HEK293 (cell line): ENCODE data around the gene USP12.

Experiments used
- CTCF ChIA-PET: fragments of 350-600 bp; formaldehyde crosslinking; extraction: SDS; loops from one replicate; lab custom pipeline; 2021; ENCODE audit warnings: antibody characterized with exemption; lab: Yijun Ruan, JAX
- POLR2A ChIA-PET: fragments of 300-600 bp; formaldehyde crosslinking; extraction: SDS; loops from one replicate; lab custom pipeline; 2020; ENCODE audit warnings: antibody characterized with exemption, inconsistent platforms; lab: Yijun Ruan, JAX
- H3K27ac ChIP-seq: fragments of 200-500 bp; sonication (Bioruptor generic); 2 replicates; pipeline ENCODE4 v1.5.1; 2014; ENCODE audit warnings: low read depth, low read length, control low read depth, inconsistent platforms; ENCODE audit errors: extremely low read depth
- H3K36me3 ChIP-seq, 2 experiments: fragments of 200-500 bp in 1 of 2; sonication (Bioruptor generic) in 1 of 2; 1 replicate in 1 of 2; 2 replicates in 1 of 2; pipeline ENCODE4 v1.5.1; 2014 to 2017; ENCODE audit warnings: inconsistent platforms in 2 of 2, low read length in 2 of 2; ENCODE audit not compliant: control insufficient read depth in 2 of 2, insufficient read depth in 1 of 2
- H3K4me1 ChIP-seq: fragments of 200-500 bp; sonication (Bioruptor generic); 2 replicates; pipeline ENCODE4 v1.5.1; 2014; ENCODE audit warnings: mild to moderate bottlenecking, low read length, inconsistent platforms; ENCODE audit not compliant: control insufficient read depth, insufficient read depth
- H3K4me3 ChIP-seq: 2 replicates; pipeline ENCODE4 v1.5.1; 2011; ENCODE audit warnings: low read depth, mild to moderate bottlenecking, control low read depth, low read length, moderate library complexity
- H3K9me3 ChIP-seq: fragments of 200-500 bp; sonication (Bioruptor generic); 2 replicates; pipeline ENCODE4 v1.5.1; 2014; ENCODE audit warnings: low read depth, low read length, inconsistent platforms; ENCODE audit not compliant: control insufficient read depth, insufficient read depth
- BCL11B ChIP-seq: fragments of 450-650 bp; formaldehyde crosslinking; IDR thresholded peaks from 2 replicates; pipeline ENCODE4 v1.5.1; 2016; ENCODE audit warnings: low read depth, missing biosample characterization, missing genetic modification characterization
- EGR2 ChIP-seq: fragments of 450-650 bp; formaldehyde crosslinking; IDR thresholded peaks from 2 replicates; pipeline ENCODE4 v1.5.1; 2016; ENCODE audit warnings: low read depth, missing biosample characterization, missing genetic modification characterization
- KLF8 ChIP-seq: fragments of 450-650 bp; formaldehyde crosslinking; IDR thresholded peaks from 2 replicates; pipeline ENCODE4 v1.5.1; 2016; ENCODE audit warnings: missing biosample characterization, missing genetic modification characterization
- PRDM1 ChIP-seq: fragments of 450-650 bp; formaldehyde crosslinking; IDR thresholded peaks from 2 replicates; pipeline ENCODE4; 2016; ENCODE audit warnings: missing biosample characterization, missing genetic modification characterization
- SETDB1 ChIP-seq: IDR thresholded peaks from one replicate; pipeline ENCODE4 v1.6.1; 2017; ENCODE audit warnings: mild to moderate bottlenecking, low read length, moderate library complexity, mixed read lengths; ENCODE audit not compliant: insufficient read length
- YY1 ChIP-seq: fragments of 450-650 bp; formaldehyde crosslinking; IDR thresholded peaks from 2 replicates; pipeline ENCODE4 v1.5.1; 2018; ENCODE audit warnings: missing biosample characterization, missing genetic modification characterization
- ZBTB17 ChIP-seq: fragments of 450-650 bp; formaldehyde crosslinking; IDR thresholded peaks from 2 replicates; pipeline ENCODE4 v1.5.1; 2016; ENCODE audit warnings: missing biosample characterization, missing genetic modification characterization
- ZFHX2 ChIP-seq: fragments of 450-650 bp; formaldehyde crosslinking; conservative IDR thresholded peaks from 2 replicates; pipeline ENCODE4 v1.5.1; 2016; ENCODE audit warnings: missing biosample characterization, missing genetic modification characterization
- ZFP37 ChIP-seq: fragments of 450-650 bp; formaldehyde crosslinking; IDR thresholded peaks from 2 replicates; pipeline ENCODE4 v1.5.1; 2016; ENCODE audit warnings: missing biosample characterization, missing genetic modification characterization
- ZNF138 ChIP-seq: fragments of 450-650 bp; formaldehyde crosslinking; IDR thresholded peaks from 2 replicates; pipeline ENCODE4 v1.5.1; 2016; ENCODE audit warnings: missing biosample characterization, missing genetic modification characterization, borderline replicate concordance
- ZNF211 ChIP-seq: fragments of 450-650 bp; formaldehyde crosslinking; IDR thresholded peaks from 2 replicates; pipeline ENCODE4 v1.5.1; 2016; ENCODE audit warnings: low read depth, missing biosample characterization, missing genetic modification characterization
- ZNF423 ChIP-seq: fragments of 450-650 bp; formaldehyde crosslinking; IDR thresholded peaks from 2 replicates; pipeline ENCODE4 v1.5.1; 2016; ENCODE audit warnings: missing biosample characterization, missing genetic modification characterization
- ZNF473 ChIP-seq: fragments of 450-650 bp; formaldehyde crosslinking; IDR thresholded peaks from 2 replicates; pipeline ENCODE4 v1.5.1; 2017; ENCODE audit warnings: missing biosample characterization, missing genetic modification characterization
- ZNF548 ChIP-seq: fragments of 450-650 bp; formaldehyde crosslinking; IDR thresholded peaks from 2 replicates; pipeline ENCODE4 v1.5.1; 2016; ENCODE audit warnings: missing biosample characterization, missing genetic modification characterization
- ZNF621 ChIP-seq: fragments of 450-650 bp; formaldehyde crosslinking; IDR thresholded peaks from 2 replicates; pipeline ENCODE4 v1.5.1; 2017; ENCODE audit warnings: missing biosample characterization, missing genetic modification characterization
- ZNF623 ChIP-seq: fragments of 450-650 bp; formaldehyde crosslinking; IDR thresholded peaks from 2 replicates; pipeline ENCODE4 v1.5.1; 2016; ENCODE audit warnings: missing biosample characterization, missing genetic modification characterization
- ZNF843 ChIP-seq: fragments of 450-650 bp; formaldehyde crosslinking; IDR thresholded peaks from 2 replicates; pipeline ENCODE4 v1.5.1; 2016; ENCODE audit warnings: missing biosample characterization, missing genetic modification characterization
- ZSCAN30 ChIP-seq: fragments of 450-650 bp; IDR thresholded peaks from 2 replicates; pipeline ENCODE4 v1.5.1; 2018; ENCODE audit warnings: missing biosample characterization, mild to moderate bottlenecking, missing genetic modification characterization, moderate library complexity
- TF ChIP-seq, protein P1 (sequence below): fragments of 450-650 bp; formaldehyde crosslinking; IDR thresholded peaks from 2 replicates; pipeline ENCODE4 v1.5.1; 2016; ENCODE audit warnings: missing biosample characterization, missing genetic modification characterization
- TF ChIP-seq, protein P2 (sequence below): fragments of 450-650 bp; formaldehyde crosslinking; IDR thresholded peaks from 2 replicates; pipeline ENCODE4 v1.5.1; 2017; ENCODE audit warnings: missing biosample characterization, missing genetic modification characterization
- TF ChIP-seq, protein P3 (sequence below): fragments of 450-650 bp; formaldehyde crosslinking; IDR thresholded peaks from 2 replicates; pipeline ENCODE4 v1.5.1; 2016; ENCODE audit warnings: missing biosample characterization, missing genetic modification characterization
- TF ChIP-seq, protein P4 (sequence below): fragments of 450-650 bp; formaldehyde crosslinking; IDR thresholded peaks from 2 replicates; pipeline ENCODE4 v1.5.1; 2016; ENCODE audit warnings: missing biosample characterization, missing genetic modification characterization

The USP12 gene

DNA sequence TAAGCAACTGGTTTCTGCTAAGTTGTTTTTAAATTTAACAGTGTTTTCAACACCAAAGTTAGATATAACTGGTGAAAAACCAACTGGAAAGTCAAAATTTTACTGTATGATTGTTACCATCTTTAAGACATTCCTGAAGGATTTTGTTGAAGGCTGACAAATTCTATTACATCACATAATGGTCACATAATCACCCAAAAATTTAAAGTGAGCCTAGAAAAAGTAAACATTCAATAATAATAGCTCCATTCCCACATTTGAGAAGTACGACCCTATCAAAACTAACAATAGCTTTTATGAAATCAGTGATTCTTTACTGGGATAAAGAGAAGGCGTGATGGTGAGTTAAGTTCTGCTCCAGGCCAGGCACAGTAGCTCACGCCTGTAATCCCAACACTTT, 51.6 kb downstream of the USP12 start:
- POLR2A ChIA-PET = no interaction called here
- H3K4me1 ChIP-seq = peaks cover 6% of the 10 kb centered on the region
- no peaks in the 10 kb centered on the region for H3K9me3 ChIP-seq

DNA sequence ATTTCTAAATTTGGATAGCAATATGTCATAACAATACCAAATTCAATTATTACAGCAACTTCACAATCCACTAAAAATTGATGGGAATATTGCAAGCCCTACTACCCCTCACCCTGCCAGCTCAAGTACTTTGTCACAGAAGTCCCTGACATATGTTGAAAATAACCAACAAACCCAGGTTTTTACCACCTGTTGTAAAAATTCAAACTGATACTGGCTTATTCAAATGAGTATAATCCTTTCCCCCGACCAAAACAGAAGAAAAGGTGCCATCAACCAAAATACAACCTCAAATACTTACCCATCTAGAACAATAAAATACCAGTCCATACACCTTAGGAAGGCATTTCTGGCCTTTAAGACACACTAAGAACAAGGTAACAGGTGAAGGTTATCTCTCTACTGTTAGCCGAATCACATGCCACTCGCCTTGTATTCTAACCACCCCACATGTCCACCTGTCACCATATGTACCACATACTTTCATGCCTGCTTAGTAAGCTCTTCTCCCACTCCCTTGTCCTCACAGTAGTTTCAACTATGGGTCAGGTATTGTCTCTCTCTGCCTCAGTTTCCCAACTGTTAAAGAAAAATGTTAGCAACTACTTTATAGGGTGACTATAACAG, 53.1 kb downstream of the USP12 start:
- TF ChIP-seq ZNF473 (tag by site-specific recombination) (no peak), PRDM1 (tag by site-specific recombination) (no peak), ZFHX2 (tag by site-specific recombination) (no peak), ZSCAN30 (tag by site-specific recombination) (no peak), YY1 (tag by site-specific recombination) (no peak), ZNF843 (no peak), ZNF621 (tag by site-specific recombination) (no peak), ZNF138 (tag by site-specific recombination) (no peak)
- TF ChIP-seq, protein P1, sequence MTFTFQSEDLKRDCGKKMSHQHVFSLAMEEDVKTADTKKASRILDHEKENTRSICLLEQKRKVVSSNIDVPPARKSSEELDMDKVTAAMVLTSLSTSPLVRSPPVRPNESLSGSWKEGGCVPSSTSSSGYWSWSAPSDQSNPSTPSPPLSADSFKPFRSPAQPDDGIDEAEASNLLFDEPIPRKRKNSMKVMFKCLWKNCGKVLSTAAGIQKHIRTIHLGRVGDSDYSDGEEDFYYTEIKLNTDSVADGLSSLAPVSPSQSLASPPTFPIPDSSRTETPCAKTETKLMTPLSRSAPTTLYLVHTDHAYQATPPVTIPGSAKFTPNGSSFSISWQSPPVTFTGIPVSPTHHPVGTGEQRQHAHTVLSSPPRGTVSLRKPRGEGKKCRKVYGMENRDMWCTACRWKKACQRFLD (tag by site-specific recombination) = no peak
- TF ChIP-seq, protein P2, sequence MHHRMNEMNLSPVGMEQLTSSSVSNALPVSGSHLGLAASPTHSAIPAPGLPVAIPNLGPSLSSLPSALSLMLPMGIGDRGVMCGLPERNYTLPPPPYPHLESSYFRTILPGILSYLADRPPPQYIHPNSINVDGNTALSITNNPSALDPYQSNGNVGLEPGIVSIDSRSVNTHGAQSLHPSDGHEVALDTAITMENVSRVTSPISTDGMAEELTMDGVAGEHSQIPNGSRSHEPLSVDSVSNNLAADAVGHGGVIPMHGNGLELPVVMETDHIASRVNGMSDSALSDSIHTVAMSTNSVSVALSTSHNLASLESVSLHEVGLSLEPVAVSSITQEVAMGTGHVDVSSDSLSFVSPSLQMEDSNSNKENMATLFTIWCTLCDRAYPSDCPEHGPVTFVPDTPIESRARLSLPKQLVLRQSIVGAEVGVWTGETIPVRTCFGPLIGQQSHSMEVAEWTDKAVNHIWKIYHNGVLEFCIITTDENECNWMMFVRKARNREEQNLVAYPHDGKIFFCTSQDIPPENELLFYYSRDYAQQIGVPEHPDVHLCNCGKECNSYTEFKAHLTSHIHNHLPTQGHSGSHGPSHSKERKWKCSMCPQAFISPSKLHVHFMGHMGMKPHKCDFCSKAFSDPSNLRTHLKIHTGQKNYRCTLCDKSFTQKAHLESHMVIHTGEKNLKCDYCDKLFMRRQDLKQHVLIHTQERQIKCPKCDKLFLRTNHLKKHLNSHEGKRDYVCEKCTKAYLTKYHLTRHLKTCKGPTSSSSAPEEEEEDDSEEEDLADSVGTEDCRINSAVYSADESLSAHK = no peak
- TF ChIP-seq, protein P3, sequence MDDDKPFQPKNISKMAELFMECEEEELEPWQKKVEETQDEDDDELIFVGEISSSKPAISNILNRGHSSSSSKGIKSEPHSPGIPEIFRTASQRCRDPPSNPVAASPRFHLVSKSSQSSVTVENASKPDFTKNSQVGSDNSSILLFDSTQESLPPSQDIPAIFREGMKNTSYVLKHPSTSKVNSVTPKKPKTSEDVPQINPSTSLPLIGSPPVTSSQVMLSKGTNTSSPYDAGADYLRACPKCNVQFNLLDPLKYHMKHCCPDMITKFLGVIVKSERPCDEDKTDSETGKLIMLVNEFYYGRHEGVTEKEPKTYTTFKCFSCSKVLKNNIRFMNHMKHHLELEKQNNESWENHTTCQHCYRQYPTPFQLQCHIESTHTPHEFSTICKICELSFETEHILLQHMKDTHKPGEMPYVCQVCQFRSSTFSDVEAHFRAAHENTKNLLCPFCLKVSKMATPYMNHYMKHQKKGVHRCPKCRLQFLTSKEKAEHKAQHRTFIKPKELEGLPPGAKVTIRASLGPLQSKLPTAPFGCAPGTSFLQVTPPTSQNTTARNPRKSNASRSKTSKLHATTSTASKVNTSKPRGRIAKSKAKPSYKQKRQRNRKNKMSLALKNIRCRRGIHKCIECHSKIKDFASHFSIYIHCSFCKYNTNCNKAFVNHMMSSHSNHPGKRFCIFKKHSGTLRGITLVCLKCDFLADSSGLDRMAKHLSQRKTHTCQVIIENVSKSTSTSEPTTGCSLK (tag by site-specific recombination) = no peak
- ChIA-PET POLR2A (no interaction called here), CTCF (interaction anchor here (0.6 kb wide), 1 partner anchor 8 kb away, joined by 3 read pairs; no protein-coding TSS in a partner anchor)
- H3K36me3 ChIP-seq = peaks cover 0 to under 1% of the 10 kb centered on the region in 2 experiments; a peak in 1 of 3 replicates
- H3K4me1 ChIP-seq = peaks cover 6% of the 10 kb centered on the region
- no peaks in the 10 kb centered on the region for H3K9me3 ChIP-seq
- H3K4me3 ChIP-seq = no peak overlapping the region
- H3K27ac ChIP-seq = no peak overlapping the region

More for the DNA sequence above, 51.6 kb downstream of the USP12 start:
- no peak overlapping the region for H3K4me3 ChIP-seq
- CTCF ChIA-PET = interaction anchor here (0.5 to 0.6 kb wide), 2 partner anchors 242 to 1613 kb away, joined by 3 read pairs; no protein-coding TSS in a partner anchor
- no peak for TF ChIP-seq ZNF623 (tag by site-specific recombination)
- TF ChIP-seq ZFP37 (tag by site-specific recombination) = no peak
- TF ChIP-seq ZNF423 = no peak
- no peak for TF ChIP-seq EGR2 (tag by site-specific recombination)
- no peak for TF ChIP-seq ZBTB17 (tag by site-specific recombination)
- no peak for TF ChIP-seq BCL11B (tag by site-specific recombination)
- TF ChIP-seq KLF8 (tag by site-specific recombination) = no peak
- no peak for TF ChIP-seq ZNF548 (tag by site-specific recombination)
- TF ChIP-seq, protein P4, sequence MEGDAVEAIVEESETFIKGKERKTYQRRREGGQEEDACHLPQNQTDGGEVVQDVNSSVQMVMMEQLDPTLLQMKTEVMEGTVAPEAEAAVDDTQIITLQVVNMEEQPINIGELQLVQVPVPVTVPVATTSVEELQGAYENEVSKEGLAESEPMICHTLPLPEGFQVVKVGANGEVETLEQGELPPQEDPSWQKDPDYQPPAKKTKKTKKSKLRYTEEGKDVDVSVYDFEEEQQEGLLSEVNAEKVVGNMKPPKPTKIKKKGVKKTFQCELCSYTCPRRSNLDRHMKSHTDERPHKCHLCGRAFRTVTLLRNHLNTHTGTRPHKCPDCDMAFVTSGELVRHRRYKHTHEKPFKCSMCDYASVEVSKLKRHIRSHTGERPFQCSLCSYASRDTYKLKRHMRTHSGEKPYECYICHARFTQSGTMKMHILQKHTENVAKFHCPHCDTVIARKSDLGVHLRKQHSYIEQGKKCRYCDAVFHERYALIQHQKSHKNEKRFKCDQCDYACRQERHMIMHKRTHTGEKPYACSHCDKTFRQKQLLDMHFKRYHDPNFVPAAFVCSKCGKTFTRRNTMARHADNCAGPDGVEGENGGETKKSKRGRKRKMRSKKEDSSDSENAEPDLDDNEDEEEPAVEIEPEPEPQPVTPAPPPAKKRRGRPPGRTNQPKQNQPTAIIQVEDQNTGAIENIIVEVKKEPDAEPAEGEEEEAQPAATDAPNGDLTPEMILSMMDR (tag by site-specific recombination) = no peak
- no peak for TF ChIP-seq ZNF211 (tag by site-specific recombination)
- no peak for TF ChIP-seq SETDB1
- H3K27ac ChIP-seq = no peak overlapping the region
- H3K36me3 ChIP-seq = no peaks in the 10 kb centered on the region
